ENCODE data around the gene RALGAPA2. TPM values are rescaled to one million over a fixed set of nuclear protein-coding genes. Genes with fewer than 3 reads are reported as not detected.

RALGAPA2 gene
- total and polyA plus RNA-seq, 8 donors, result 34.5 to 79.8 (median 43.1) TPM

DNA sequence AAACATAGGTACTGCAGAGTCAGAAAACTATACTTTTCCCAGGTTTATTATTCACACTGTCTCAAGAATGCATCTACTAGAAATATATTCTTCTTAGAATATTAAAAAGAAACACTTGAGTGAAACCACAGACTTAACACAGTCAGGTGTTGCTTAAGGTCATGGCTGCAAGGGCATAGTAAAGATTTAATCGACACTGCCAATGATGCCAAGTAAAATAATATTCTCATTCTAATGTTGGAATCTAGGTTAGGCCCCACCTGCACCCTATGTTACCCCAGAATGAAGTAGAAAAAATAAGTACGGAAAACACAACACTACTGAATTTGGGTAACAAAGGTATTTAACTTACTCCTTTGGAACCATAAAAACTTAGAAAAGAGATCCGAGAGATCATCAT, 155.0 kb downstream of the RALGAPA2 start:
- H3K9me3 ChIP-seq, result no peaks in the 10 kb centered on the region
- H3K36me3 ChIP-seq, result peaks cover 0 to 66% of the 10 kb centered on the region in 2 donors
- DNase-seq (no peak), ATAC-seq (no peak)
- H3K27me3 ChIP-seq, result no peaks in the 10 kb centered on the region
- H3K27ac ChIP-seq, result no peak overlapping the region
- H3K4me3 ChIP-seq, result no peak overlapping the region
- TF ChIP-seq, protein P1, sequence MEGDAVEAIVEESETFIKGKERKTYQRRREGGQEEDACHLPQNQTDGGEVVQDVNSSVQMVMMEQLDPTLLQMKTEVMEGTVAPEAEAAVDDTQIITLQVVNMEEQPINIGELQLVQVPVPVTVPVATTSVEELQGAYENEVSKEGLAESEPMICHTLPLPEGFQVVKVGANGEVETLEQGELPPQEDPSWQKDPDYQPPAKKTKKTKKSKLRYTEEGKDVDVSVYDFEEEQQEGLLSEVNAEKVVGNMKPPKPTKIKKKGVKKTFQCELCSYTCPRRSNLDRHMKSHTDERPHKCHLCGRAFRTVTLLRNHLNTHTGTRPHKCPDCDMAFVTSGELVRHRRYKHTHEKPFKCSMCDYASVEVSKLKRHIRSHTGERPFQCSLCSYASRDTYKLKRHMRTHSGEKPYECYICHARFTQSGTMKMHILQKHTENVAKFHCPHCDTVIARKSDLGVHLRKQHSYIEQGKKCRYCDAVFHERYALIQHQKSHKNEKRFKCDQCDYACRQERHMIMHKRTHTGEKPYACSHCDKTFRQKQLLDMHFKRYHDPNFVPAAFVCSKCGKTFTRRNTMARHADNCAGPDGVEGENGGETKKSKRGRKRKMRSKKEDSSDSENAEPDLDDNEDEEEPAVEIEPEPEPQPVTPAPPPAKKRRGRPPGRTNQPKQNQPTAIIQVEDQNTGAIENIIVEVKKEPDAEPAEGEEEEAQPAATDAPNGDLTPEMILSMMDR (IDR thresholded peaks at IDR 0.05), result no peak
- intact Hi-C loops (cut with DNase I), result no loop called here
- H3K4me1 ChIP-seq, result no peaks in the 10 kb centered on the region

DNA sequence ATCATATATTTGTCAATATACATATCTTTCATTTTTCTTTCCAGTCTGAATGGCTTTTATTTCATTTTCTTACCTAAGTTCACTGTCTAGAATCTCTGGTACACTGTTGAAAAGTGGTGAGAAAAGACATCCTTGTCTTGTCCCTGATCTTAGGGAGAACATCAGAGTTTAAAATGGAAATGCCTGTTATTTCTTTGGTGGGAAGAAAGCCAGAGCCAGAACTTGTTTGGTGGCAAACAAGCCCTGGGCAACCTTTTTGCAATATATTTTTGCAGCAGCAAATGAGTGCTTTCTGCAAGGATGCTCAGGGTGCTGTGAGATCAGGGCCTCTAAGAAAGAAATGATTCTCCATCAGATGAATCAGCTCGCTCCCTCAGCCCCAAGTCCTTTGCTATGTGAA, 156.6 kb downstream of the RALGAPA2 start:
- Histone ChIP-seq H3K27me3 (no peaks in the 10 kb centered on the region), H3K4me1 (no peaks in the 10 kb centered on the region)

DNA sequence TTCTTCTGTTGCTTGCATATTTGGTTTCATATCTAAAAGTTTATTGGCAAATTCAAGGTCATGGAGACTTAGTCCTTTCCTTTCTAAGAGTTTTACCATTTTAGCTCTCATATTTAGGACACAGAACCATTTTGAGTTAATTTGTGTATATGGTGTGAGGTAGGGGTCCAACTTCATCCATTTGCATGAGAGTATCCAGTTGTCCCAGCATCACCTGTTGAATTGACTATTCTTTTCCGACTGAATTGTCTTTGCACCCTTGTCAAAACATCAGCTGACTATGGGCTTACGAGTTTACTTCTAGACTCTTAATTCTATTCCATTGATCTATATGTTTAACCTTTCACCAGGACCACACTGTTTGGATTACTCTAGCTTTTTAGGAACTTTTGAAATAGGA, 157.5 kb downstream of the RALGAPA2 start:
- Histone ChIP-seq H3K27ac (no peak overlapping the region), H3K4me3 (no peak overlapping the region), H3K4me1 (no peaks in the 10 kb centered on the region), H3K9me3 (no peaks in the 10 kb centered on the region), H3K36me3 (peaks cover 0 to 46% of the 10 kb centered on the region in 2 donors), H3K27me3 (no peaks in the 10 kb centered on the region)
- DNase-seq, result no peak
- no peak for ATAC-seq
- intact Hi-C loops (cut with DNase I), result no loop called here
- TF ChIP-seq, protein P1 (IDR thresholded peaks at IDR 0.05), result no peak

More for the DNA sequence above, 156.6 kb downstream of the RALGAPA2 start:
- no peak for DNase-seq
- Histone ChIP-seq H3K9me3 (no peaks in the 10 kb centered on the region), H3K27ac (no peak overlapping the region), H3K36me3 (peaks cover 0 to 55% of the 10 kb centered on the region in 2 donors), H3K4me3 (no peak overlapping the region)
- no peak for ATAC-seq
- TF ChIP-seq, protein P1 (IDR thresholded peaks at IDR 0.05), result no peak
- intact Hi-C loops (cut with DNase I), result no loop called here

DNA sequence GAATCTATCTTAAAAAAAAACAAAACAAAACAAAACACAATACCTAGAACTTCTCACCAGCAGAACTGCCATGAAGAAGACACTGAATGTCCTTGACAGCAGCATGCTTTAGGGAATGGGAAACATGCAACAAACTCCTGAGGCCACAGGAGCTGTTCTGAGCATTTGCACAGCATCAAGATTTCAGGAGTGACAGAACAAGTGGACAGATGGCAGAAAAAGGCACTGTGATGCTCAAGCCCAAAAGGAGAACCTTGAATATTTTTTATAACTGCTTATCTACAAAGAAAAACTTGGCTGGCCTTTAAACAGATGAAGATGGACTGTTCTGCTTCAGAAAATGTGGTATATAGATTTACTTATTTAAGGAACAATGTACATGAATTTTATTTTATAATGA, 158.9 kb downstream of the RALGAPA2 start:
- no peak overlapping the region for H3K27ac ChIP-seq
- no peak overlapping the region for H3K4me3 ChIP-seq
- DNase-seq (no peak), ATAC-seq (no peak)
- TF ChIP-seq, protein P1 (IDR thresholded peaks at IDR 0.05), result no peak
- no peaks in the 10 kb centered on the region for H3K9me3 ChIP-seq
- H3K27me3 ChIP-seq, result no peaks in the 10 kb centered on the region
- no peaks in the 10 kb centered on the region for H3K4me1 ChIP-seq
- peaks cover 0 to 36% of the 10 kb centered on the region in 2 donors for H3K36me3 ChIP-seq
- intact Hi-C loops (cut with DNase I), result no loop called here

DNA sequence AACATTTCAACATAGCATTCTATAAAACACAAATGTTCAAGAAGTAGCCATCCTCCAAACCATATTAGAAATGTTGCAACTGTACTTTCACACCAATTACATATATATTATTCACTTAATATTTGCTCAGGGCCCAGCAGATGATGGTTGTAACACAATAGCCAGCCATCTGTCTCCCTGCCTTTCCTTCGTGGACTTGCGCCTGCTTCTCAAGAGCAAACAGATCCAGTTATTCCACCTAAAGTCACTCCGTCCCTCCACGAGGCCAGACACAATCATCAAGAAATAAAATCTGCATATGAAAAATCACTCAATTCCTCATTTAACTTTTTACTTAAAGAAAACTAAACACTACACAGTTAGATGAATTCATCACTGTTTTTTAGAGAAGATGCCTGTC, 160.4 kb downstream of the RALGAPA2 start:
- ATAC-seq, result no peak
- DNase-seq, result no peak
- no peaks in the 10 kb centered on the region for H3K27me3 ChIP-seq
- no peak overlapping the region for H3K27ac ChIP-seq
- intact Hi-C loops (cut with DNase I), result no loop called here
- no peaks in the 10 kb centered on the region for H3K9me3 ChIP-seq
- peaks cover 0 to 28% of the 10 kb centered on the region in 2 donors for H3K36me3 ChIP-seq
- H3K4me1 ChIP-seq, result no peaks in the 10 kb centered on the region
- no peak overlapping the region for H3K4me3 ChIP-seq
- TF ChIP-seq, protein P1 (IDR thresholded peaks at IDR 0.05), result no peak
